Mononuclear cell (primary cell): Measurements from ENCODE around the gene F10. TPM values are rescaled to one million over a fixed set of nuclear protein-coding genes. Genes with fewer than 3 reads are reported as not detected.

Source experiments
- H3K27me3 ChIP-seq: 2 replicates; pipeline ENCODE4 v1.6.0; 2011; ENCODE audit warnings: low read length, control low read depth; ENCODE audit not compliant: insufficient read depth
- H3K4me1 ChIP-seq: 2 replicates; pipeline ENCODE4 v1.5.1; 2011; ENCODE audit warnings: mild to moderate bottlenecking, low read length, control low read depth; ENCODE audit not compliant: insufficient read depth
- H3K4me3 ChIP-seq: 2 replicates; pipeline ENCODE4 v1.5.1; 2011; ENCODE audit warnings: mild to moderate bottlenecking, low read length, moderate library complexity
- H3K9me3 ChIP-seq: 2 replicates; pipeline ENCODE4 v1.5.1; 2011; ENCODE audit warnings: low read depth, mild to moderate bottlenecking, control low read depth, low read length
- total RNA-seq: library from RNA; depleted of rRNA; stranded (reverse); fragments of >200 nt; gene quantifications from one replicate; pipeline ENCODE4 v1.2.3, GENCODE V29; 2012

Gene F10
- total RNA-seq, 1 donor, result not detected

- H3K9me3 ChIP-seq, result no peaks in the 10 kb centered on the region
- H3K4me1 ChIP-seq, result peaks cover 38% of the 10 kb centered on the region
- no peaks in the 10 kb centered on the region for H3K27me3 ChIP-seq
- no peak overlapping the region for H3K4me3 ChIP-seq
Measured at GRCh38 chr13:113183450-113184129, 61.0 kb downstream of the F10 start.

GRCh38 chr13:113184568-113185440 is 62.2 kb downstream of the F10 start:
- no peak overlapping the region for H3K4me3 ChIP-seq
- H3K4me1 ChIP-seq, result peaks cover 34% of the 10 kb centered on the region
- no peaks in the 10 kb centered on the region for H3K27me3 ChIP-seq
- H3K9me3 ChIP-seq, result no peaks in the 10 kb centered on the region

DNA sequence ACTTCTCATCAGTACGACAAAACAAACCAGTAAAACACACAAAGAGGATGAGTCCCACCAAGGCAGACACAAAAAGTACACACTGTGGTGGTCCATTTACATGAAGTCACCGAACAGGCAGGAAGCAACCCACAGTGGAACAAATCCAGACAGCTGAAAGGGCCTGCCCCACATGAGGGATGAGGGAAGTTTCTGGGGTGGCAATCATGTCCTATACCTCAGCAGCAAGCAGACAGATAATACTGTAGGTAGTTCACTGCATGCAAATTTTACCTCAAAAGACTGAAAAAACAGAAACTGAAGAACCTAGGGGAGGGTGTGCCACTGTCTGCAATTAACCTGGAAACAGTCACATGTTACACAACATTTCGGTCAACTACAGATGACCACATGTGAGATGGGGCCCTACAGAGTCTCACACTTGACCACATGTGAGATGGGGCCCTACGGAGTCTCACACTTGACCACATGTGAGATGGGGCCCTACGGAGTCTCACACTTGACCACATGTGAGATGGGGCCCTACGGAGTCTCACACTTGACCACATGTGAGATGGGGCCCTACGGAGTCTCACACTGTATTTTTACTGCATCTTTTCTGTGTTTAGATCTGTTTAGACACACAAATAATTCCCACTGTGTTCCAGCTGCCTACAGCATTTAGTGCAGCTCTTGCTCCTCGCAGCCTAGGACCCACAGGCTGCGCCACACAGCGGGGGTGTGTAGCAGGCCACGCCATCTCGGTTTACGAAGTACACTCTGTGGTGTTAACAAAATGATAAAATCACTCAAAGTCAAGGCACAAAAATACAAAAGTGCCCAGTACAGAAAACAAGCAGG is 63.7 kb downstream of the F10 start:
- peaks cover 34% of the 10 kb centered on the region for H3K4me1 ChIP-seq
- H3K27me3 ChIP-seq, result no peaks in the 10 kb centered on the region
- H3K9me3 ChIP-seq, result no peaks in the 10 kb centered on the region
- H3K4me3 ChIP-seq, result no peak overlapping the region

- peaks cover 29% of the 10 kb centered on the region for H3K4me1 ChIP-seq
- no peak overlapping the region for H3K4me3 ChIP-seq
- H3K9me3 ChIP-seq, result no peaks in the 10 kb centered on the region
- no peaks in the 10 kb centered on the region for H3K27me3 ChIP-seq
Measured at GRCh38 chr13:113187263-113187669, 64.7 kb downstream of the F10 start.

DNA sequence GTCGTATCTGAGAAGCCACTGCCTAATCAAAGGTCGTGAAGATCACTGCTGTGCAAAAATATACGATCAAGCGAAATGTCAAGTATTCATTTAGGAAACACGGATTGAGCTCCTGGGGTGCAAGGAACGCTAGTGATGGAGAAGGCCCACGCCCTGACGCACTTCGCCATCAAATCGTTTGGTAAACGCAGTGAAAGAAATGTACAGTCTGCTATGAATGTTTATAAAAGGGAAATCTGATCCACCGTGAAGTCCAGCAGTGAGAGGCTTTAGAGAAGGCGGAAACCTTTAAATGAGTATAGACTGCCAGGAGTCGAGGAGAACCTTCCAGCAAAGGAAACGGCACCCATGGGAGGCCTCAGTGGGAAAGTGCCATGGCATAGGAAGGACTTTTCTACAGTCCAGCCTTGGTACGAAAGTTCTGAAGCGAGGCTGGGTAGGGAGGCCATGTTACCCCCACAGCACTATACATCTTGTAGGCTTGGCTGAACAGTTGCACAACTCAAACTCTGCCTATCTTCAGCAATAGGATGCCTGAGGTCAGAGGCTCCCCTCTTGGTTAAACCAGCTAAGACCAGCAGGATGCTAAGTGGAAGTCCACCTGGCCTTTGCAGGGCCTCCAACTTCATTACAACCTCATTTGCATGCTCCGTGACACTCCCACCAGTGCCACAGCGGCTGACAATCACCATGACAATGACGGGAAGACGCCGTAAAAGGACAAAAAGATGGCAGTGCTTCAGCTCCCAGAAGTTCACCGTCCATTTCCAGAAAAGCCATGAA is 65.5 kb downstream of the F10 start:
- Histone ChIP-seq H3K9me3 (no peaks in the 10 kb centered on the region), H3K4me1 (peaks cover 28% of the 10 kb centered on the region), H3K27me3 (no peaks in the 10 kb centered on the region), H3K4me3 (no peak overlapping the region)

DNA sequence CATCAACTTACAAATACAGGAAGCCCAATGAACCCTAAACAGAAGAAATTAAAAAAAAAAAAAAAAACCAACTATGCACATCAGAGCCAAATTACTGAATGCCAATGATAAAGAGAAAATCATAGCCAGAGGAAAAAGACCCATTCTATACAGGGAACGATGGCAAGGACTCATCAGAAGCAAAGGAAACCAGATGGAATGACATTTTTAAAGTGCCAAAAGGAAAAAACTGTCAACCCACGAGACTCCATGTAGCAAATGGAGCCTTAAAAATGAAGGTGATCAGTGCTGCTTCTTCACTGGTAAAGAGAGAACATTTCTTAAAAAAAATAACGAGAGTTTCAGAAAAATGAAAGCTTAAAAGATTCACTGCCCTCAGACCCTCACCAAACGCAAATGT is 67.6 kb downstream of the F10 start:
- Histone ChIP-seq H3K4me3 (no peak overlapping the region), H3K4me1 (peaks cover 22% of the 10 kb centered on the region), H3K9me3 (no peaks in the 10 kb centered on the region), H3K27me3 (no peaks in the 10 kb centered on the region)

DNA sequence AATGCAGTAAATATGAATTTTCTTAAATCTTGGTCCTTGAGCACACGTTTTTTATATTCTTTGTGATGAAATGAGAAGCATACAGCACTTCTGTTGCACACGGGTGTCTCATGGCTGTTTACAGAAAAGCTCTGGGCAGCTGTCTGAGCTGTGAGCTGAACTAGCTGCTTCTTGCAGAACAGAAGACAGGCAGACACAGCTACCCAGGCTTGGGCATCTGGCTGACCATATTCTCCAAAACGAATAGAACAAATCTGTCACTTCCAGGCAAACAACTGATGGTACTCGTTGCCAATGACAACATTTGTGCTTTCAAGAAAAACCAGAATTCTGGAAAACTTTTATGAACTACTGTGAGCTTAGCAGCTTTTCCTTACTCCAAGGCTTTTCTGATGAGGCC is 69.7 kb downstream of the F10 start:
- Histone ChIP-seq H3K27me3 (no peaks in the 10 kb centered on the region), H3K9me3 (no peaks in the 10 kb centered on the region), H3K4me3 (no peak overlapping the region), H3K4me1 (peaks cover 6% of the 10 kb centered on the region)

DNA sequence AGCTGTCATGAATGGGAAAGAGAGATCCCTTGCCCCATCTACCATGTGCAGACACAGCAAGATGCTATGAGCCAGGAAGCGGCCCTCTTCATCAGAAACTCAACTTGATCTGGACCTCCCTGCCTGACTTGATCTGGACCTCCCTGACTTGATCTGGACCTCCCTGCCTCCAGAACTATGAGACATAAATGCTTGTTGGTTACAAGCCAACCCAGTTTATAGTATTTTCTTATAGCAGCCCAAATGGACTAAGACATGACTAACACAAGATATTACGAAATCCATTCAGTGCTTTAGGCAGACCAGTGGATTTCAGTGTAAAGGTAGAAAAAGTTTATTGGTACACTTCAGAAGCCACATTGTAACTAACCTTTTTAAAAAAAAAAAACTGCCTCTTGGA is 70.3 kb downstream of the F10 start:
- H3K4me1 ChIP-seq, result peaks cover 2% of the 10 kb centered on the region
- no peak overlapping the region for H3K4me3 ChIP-seq
- no peaks in the 10 kb centered on the region for H3K9me3 ChIP-seq
- H3K27me3 ChIP-seq, result no peaks in the 10 kb centered on the region

- no peaks in the 10 kb centered on the region for H3K9me3 ChIP-seq
- H3K4me1 ChIP-seq, result no peaks in the 10 kb centered on the region
- H3K4me3 ChIP-seq, result no peak overlapping the region
- no peaks in the 10 kb centered on the region for H3K27me3 ChIP-seq
Measured at GRCh38 chr13:113195360-113195759, 72.8 kb downstream of the F10 start.

GRCh38 chr13:113196970-113197737 is 74.6 kb downstream of the F10 start:
- H3K27me3 ChIP-seq, result no peaks in the 10 kb centered on the region

More at GRCh38 chr13:113196970-113197737, 74.6 kb downstream of the F10 start:
- Histone ChIP-seq H3K9me3 (no peaks in the 10 kb centered on the region), H3K4me3 (no peak overlapping the region), H3K4me1 (no peaks in the 10 kb centered on the region)

Other genes starting within 250 kb of the F10 start
- 5.8 TPM for gene MCF2L, start 153.6 kb upstream of the F10 start, total RNA-seq
- gene F7, start 17.0 kb upstream of the F10 start, total RNA-seq, result 0.52 TPM
- gene PROZ, start 35.8 kb downstream of the F10 start, total RNA-seq, result 0.10 TPM
- 55.7 TPM for gene PCID2, start 85.9 kb downstream of the F10 start, total RNA-seq
- 59.3 TPM for gene CUL4A, start 86.8 kb downstream of the F10 start, total RNA-seq
- 87.1 TPM for gene LAMP1, start 174.4 kb downstream of the F10 start, total RNA-seq
- 1.3 TPM for gene GRTP1, start 241.3 kb downstream of the F10 start, total RNA-seq